Neural cell (in vitro differentiated cells): ENCODE results near the gene NLRP3.

Experiments
- EP300 ChIP-seq: fragments of 450-650 bp; conservative IDR thresholded peaks from 2 replicates; pipeline ENCODE4 v1.6.1; 2014; ENCODE audit warnings: antibody characterized with exemption, mild to moderate bottlenecking, moderate library complexity; ENCODE audit not compliant: poor library complexity, severe bottlenecking
- EZH2 ChIP-seq: fragments of 200-600, 300-800 bp; shearing (Covaris generic), sonication (generic); IDR thresholded peaks from 2 replicates; pipeline ENCODE4 v1.6.1; 2014; ENCODE audit warnings: antibody characterized with exemption, low read length, borderline replicate concordance, mild to moderate bottlenecking; ENCODE audit not compliant: insufficient read depth, poor library complexity, severe bottlenecking
- POLR2AphosphoS5 ChIP-seq: IDR thresholded peaks from 2 replicates; pipeline ENCODE4 v1.6.1; 2012
- TAF1 ChIP-seq: IDR thresholded peaks from 2 replicates; pipeline ENCODE4 v1.6.1; 2012; ENCODE audit warnings: low read depth
- TF ChIP-seq, protein P1 (sequence below): fragments of 450-650 bp; IDR thresholded peaks from 2 replicates; pipeline ENCODE4 v1.5.1; 2014; ENCODE audit warnings: antibody characterized with exemption, mild to moderate bottlenecking, moderate library complexity; ENCODE audit not compliant: poor library complexity, severe bottlenecking

DNA sequence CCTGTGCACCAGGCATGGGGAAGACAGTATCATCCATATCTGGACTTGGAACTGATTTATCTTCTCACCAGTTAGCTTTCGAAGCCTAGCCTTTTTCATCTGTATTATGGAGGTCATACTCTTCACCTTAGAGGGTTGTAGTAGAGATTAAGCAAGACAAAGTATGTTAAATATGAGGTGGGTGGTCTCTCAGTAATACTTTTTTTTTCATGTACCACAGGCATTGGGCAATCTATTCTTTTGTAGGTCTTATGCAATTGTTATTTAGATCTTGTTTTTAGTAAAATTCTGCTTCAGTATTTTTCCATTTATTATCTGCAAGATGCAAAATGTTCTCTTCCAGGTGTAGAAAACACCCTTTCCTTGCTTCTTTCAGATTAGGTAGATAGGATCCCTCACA, 77.1 kb downstream of the NLRP3 start:
- TF ChIP-seq, protein P1, sequence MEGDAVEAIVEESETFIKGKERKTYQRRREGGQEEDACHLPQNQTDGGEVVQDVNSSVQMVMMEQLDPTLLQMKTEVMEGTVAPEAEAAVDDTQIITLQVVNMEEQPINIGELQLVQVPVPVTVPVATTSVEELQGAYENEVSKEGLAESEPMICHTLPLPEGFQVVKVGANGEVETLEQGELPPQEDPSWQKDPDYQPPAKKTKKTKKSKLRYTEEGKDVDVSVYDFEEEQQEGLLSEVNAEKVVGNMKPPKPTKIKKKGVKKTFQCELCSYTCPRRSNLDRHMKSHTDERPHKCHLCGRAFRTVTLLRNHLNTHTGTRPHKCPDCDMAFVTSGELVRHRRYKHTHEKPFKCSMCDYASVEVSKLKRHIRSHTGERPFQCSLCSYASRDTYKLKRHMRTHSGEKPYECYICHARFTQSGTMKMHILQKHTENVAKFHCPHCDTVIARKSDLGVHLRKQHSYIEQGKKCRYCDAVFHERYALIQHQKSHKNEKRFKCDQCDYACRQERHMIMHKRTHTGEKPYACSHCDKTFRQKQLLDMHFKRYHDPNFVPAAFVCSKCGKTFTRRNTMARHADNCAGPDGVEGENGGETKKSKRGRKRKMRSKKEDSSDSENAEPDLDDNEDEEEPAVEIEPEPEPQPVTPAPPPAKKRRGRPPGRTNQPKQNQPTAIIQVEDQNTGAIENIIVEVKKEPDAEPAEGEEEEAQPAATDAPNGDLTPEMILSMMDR = no peak
- TF ChIP-seq EZH2 (no peak), POLR2AphosphoS5 (no peak), EP300 (no peak), TAF1 (no peak)
